GM23338 (cell line): ENCODE data around the gene MED12L.

ENCODE experiments used
- CREB1 ChIP-seq: fragments of 250-450 bp; sonication (Bioruptor Pico); IDR thresholded peaks from 2 replicates; pipeline ENCODE4 v1.5.0; 2020; ENCODE audit warnings: low read depth, mild to moderate bottlenecking, moderate library complexity
- EZH2 ChIP-seq: fragments of 200-600 bp; sonication (generic); IDR thresholded peaks from one replicate; pipeline ENCODE4 v1.8.0; 2017; ENCODE audit warnings: antibody characterized with exemption, mild to moderate bottlenecking, low read depth; ENCODE audit not compliant: unreplicated experiment
- EZH2phosphoT487 ChIP-seq: fragments of 200-600 bp; sonication (generic); IDR thresholded peaks from one replicate; pipeline ENCODE4 v1.8.1; 2018; ENCODE audit warnings: antibody characterized with exemption; ENCODE audit not compliant: unreplicated experiment
- JUNB ChIP-seq: IDR thresholded peaks from one replicate; pipeline ENCODE4 v1.6.1; 2016; ENCODE audit warnings: antibody characterized with exemption; ENCODE audit not compliant: unreplicated experiment
- NANOG ChIP-seq: IDR thresholded peaks from 2 replicates; pipeline ENCODE4 v1.6.1; 2016; ENCODE audit warnings: antibody characterized with exemption, borderline replicate concordance
- POLR2AphosphoS5 ChIP-seq: IDR thresholded peaks from 2 replicates; pipeline ENCODE4 v1.6.1; 2016; ENCODE audit warnings: antibody characterized with exemption, low read depth
- STAT1 ChIP-seq: IDR thresholded peaks from one replicate; pipeline ENCODE4 v1.6.1; 2016; ENCODE audit warnings: antibody characterized with exemption; ENCODE audit not compliant: unreplicated experiment
- ZNF114 ChIP-seq: fragments of 250-450 bp; sonication (Bioruptor Pico); IDR thresholded peaks from 2 replicates; pipeline ENCODE4 v1.5.0; 2020; ENCODE audit warnings: mild to moderate bottlenecking, moderate library complexity
- ZNF331 ChIP-seq: fragments of 250-450 bp; sonication (Bioruptor Pico); IDR thresholded peaks from 2 replicates; pipeline ENCODE4 v1.5.0; 2020; ENCODE audit warnings: low read depth, mild to moderate bottlenecking, moderate library complexity
- TF ChIP-seq, protein P1 (sequence below), 2 experiments: fragments of 200-600 bp in 1 of 2; sonication (generic) in 1 of 2; conservative IDR thresholded peaks; 2 replicates each; pipeline versions ENCODE4 v1.5.1 to v1.6.1; 2016 to 2017; ENCODE audit warnings: antibody characterized with exemption in 2 of 2, low read depth in 2 of 2, mild to moderate bottlenecking in 2 of 2, moderate library complexity in 1 of 2
- TF ChIP-seq, protein P2 (sequence below): IDR thresholded peaks from one replicate; pipeline ENCODE4 v1.6.1; 2018; ENCODE audit warnings: antibody characterized with exemption; ENCODE audit not compliant: unreplicated experiment
- TF ChIP-seq, protein P3 (sequence below): fragments of 250-450 bp; sonication (Bioruptor Pico); IDR thresholded peaks from 2 replicates; pipeline ENCODE4 v1.5.0; 2020; ENCODE audit warnings: mild to moderate bottlenecking, moderate library complexity

GRCh38 chr3:151412989-151413388 lies 327.5 kb downstream of the MED12L start:
- TF ChIP-seq, protein P1, sequence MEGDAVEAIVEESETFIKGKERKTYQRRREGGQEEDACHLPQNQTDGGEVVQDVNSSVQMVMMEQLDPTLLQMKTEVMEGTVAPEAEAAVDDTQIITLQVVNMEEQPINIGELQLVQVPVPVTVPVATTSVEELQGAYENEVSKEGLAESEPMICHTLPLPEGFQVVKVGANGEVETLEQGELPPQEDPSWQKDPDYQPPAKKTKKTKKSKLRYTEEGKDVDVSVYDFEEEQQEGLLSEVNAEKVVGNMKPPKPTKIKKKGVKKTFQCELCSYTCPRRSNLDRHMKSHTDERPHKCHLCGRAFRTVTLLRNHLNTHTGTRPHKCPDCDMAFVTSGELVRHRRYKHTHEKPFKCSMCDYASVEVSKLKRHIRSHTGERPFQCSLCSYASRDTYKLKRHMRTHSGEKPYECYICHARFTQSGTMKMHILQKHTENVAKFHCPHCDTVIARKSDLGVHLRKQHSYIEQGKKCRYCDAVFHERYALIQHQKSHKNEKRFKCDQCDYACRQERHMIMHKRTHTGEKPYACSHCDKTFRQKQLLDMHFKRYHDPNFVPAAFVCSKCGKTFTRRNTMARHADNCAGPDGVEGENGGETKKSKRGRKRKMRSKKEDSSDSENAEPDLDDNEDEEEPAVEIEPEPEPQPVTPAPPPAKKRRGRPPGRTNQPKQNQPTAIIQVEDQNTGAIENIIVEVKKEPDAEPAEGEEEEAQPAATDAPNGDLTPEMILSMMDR (conservative IDR thresholded peaks at IDR 0.05; ENCODE audit: low read depth in 2 of 2), result peak; percentile 43 to 78; a peak in 3 of 4 replicates
- TF ChIP-seq EZH2 (no peak), EZH2phosphoT487 (no peak), JUNB (no peak), POLR2AphosphoS5 (no peak), NANOG (no peak), CREB1 (no peak), STAT1 (no peak), ZNF114 (no peak), ZNF331 (CRISPR knock-in tag) (no peak)
- TF ChIP-seq, protein P2, sequence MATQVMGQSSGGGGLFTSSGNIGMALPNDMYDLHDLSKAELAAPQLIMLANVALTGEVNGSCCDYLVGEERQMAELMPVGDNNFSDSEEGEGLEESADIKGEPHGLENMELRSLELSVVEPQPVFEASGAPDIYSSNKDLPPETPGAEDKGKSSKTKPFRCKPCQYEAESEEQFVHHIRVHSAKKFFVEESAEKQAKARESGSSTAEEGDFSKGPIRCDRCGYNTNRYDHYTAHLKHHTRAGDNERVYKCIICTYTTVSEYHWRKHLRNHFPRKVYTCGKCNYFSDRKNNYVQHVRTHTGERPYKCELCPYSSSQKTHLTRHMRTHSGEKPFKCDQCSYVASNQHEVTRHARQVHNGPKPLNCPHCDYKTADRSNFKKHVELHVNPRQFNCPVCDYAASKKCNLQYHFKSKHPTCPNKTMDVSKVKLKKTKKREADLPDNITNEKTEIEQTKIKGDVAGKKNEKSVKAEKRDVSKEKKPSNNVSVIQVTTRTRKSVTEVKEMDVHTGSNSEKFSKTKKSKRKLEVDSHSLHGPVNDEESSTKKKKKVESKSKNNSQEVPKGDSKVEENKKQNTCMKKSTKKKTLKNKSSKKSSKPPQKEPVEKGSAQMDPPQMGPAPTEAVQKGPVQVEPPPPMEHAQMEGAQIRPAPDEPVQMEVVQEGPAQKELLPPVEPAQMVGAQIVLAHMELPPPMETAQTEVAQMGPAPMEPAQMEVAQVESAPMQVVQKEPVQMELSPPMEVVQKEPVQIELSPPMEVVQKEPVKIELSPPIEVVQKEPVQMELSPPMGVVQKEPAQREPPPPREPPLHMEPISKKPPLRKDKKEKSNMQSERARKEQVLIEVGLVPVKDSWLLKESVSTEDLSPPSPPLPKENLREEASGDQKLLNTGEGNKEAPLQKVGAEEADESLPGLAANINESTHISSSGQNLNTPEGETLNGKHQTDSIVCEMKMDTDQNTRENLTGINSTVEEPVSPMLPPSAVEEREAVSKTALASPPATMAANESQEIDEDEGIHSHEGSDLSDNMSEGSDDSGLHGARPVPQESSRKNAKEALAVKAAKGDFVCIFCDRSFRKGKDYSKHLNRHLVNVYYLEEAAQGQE, result no peak
- TF ChIP-seq, protein P3, sequence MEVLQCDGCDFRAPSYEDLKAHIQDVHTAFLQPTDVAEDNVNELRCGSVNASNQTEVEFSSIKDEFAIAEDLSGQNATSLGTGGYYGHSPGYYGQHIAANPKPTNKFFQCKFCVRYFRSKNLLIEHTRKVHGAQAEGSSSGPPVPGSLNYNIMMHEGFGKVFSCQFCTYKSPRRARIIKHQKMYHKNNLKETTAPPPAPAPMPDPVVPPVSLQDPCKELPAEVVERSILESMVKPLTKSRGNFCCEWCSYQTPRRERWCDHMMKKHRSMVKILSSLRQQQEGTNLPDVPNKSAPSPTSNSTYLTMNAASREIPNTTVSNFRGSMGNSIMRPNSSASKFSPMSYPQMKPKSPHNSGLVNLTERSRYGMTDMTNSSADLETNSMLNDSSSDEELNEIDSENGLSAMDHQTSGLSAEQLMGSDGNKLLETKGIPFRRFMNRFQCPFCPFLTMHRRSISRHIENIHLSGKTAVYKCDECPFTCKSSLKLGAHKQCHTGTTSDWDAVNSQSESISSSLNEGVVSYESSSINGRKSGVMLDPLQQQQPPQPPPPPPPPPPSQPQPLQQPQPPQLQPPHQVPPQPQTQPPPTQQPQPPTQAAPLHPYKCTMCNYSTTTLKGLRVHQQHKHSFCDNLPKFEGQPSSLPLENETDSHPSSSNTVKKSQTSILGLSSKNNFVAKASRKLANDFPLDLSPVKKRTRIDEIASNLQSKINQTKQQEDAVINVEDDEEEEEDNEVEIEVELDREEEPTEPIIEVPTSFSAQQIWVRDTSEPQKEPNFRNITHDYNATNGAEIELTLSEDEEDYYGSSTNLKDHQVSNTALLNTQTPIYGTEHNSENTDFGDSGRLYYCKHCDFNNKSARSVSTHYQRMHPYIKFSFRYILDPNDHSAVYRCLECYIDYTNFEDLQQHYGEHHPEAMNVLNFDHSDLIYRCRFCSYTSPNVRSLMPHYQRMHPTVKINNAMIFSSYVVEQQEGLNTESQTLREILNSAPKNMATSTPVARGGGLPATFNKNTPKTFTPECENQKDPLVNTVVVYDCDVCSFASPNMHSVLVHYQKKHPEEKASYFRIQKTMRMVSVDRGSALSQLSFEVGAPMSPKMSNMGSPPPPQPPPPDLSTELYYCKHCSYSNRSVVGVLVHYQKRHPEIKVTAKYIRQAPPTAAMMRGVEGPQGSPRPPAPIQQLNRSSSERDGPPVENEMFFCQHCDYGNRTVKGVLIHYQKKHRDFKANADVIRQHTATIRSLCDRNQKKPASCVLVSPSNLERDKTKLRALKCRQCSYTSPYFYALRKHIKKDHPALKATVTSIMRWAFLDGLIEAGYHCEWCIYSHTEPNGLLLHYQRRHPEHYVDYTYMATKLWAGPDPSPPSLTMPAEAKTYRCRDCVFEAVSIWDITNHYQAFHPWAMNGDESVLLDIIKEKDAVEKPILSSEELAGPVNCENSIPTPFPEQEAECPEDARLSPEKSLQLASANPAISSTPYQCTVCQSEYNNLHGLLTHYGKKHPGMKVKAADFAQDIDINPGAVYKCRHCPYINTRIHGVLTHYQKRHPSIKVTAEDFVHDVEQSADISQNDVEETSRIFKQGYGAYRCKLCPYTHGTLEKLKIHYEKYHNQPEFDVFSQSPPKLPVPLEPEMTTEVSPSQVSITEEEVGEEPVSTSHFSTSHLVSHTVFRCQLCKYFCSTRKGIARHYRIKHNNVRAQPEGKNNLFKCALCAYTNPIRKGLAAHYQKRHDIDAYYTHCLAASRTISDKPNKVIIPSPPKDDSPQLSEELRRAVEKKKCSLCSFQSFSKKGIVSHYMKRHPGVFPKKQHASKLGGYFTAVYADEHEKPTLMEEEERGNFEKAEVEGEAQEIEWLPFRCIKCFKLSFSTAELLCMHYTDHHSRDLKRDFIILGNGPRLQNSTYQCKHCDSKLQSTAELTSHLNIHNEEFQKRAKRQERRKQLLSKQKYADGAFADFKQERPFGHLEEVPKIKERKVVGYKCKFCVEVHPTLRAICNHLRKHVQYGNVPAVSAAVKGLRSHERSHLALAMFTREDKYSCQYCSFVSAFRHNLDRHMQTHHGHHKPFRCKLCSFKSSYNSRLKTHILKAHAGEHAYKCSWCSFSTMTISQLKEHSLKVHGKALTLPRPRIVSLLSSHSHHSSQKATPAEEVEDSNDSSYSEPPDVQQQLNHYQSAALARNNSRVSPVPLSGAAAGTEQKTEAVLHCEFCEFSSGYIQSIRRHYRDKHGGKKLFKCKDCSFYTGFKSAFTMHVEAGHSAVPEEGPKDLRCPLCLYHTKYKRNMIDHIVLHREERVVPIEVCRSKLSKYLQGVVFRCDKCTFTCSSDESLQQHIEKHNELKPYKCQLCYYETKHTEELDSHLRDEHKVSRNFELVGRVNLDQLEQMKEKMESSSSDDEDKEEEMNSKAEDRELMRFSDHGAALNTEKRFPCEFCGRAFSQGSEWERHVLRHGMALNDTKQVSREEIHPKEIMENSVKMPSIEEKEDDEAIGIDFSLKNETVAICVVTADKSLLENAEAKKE, result no peak
